ENCODE results near the gene ITGB2.
"Not testable (repeated sequence)": the region's sequence is repeated elsewhere in the genome, so short reads cannot be mapped to it uniquely, and the experiment has no call there.

The ITGB2 gene

GRCh38 chr21:44926331-44927101 lies 5.8 kb upstream of the ITGB2 start:
- peak; percentile 34 for DNase-seq (ENCODE audit: low read depth)

- no peak for DNase-seq (ENCODE audit: low read depth)
These were observed 4.7 kb upstream of the ITGB2 start for GRCh38 chr21:44925378-44925755.

- peak; percentile 49 for DNase-seq (ENCODE audit: low read depth)
These were observed 4.1 kb upstream of the ITGB2 start for GRCh38 chr21:44924606-44925377.

GRCh38 chr21:44923480-44924084 lies 2.9 kb upstream of the ITGB2 start:
- no peak for DNase-seq (ENCODE audit: low read depth)

GRCh38 chr21:44921928-44922327 lies 1.2 kb upstream of the ITGB2 start:
- no peak for DNase-seq (ENCODE audit: low read depth)

GRCh38 chr21:44919913-44920693 lies 596 bp downstream of the ITGB2 start:
- DNase-seq (ENCODE audit: low read depth), result no peak

- no peak for DNase-seq (ENCODE audit: low read depth)
These were observed 1.4 kb downstream of the ITGB2 start for GRCh38 chr21:44919111-44919912.

- DNase-seq (ENCODE audit: low read depth), result no peak
These were observed 2.1 kb downstream of the ITGB2 start for GRCh38 chr21:44918581-44919033.

- DNase-seq (ENCODE audit: low read depth), result no peak
These were observed 2.6 kb downstream of the ITGB2 start for GRCh38 chr21:44918107-44918470.

- no peak for DNase-seq (ENCODE audit: low read depth)
These were observed 3.1 kb downstream of the ITGB2 start for GRCh38 chr21:44917446-44918106.

GRCh38 chr21:44916965-44917364 lies 3.7 kb downstream of the ITGB2 start:
- DNase-seq (ENCODE audit: low read depth), result no peak

- DNase-seq (ENCODE audit: low read depth), result no peak
These were observed 6.4 kb downstream of the ITGB2 start for GRCh38 chr21:44914176-44914874.

GRCh38 chr21:44913425-44914175 lies 7.1 kb downstream of the ITGB2 start:
- DNase-seq (ENCODE audit: low read depth), result no peak

- not testable (repeated sequence) for DNase-seq (ENCODE audit: low read depth)
These were observed 7.9 kb downstream of the ITGB2 start for GRCh38 chr21:44912506-44913412.

- DNase-seq (ENCODE audit: low read depth), result no peak
These were observed 8.6 kb downstream of the ITGB2 start for GRCh38 chr21:44912158-44912473.

GRCh38 chr21:44911384-44912157 lies 9.1 kb downstream of the ITGB2 start:
- DNase-seq (ENCODE audit: low read depth), result no peak

GRCh38 chr21:44911068-44911383 lies 9.7 kb downstream of the ITGB2 start:
- DNase-seq (ENCODE audit: low read depth), result no peak

All from amniotic epithelial cell (primary cell).